HG02943 (cell line): ENCODE measurements around the gene LRRFIP1.
"Not testable (repeated sequence)": the region's sequence is repeated elsewhere in the genome, so short reads cannot be mapped to it uniquely, and the experiment has no call there.

ENCODE experiments used
- ATAC-seq: cut with Tn5 transposase; IDR thresholded peaks from one replicate; pipeline ENCODE4 v1.9.1; 2021; ENCODE audit warnings: mild to moderate bottlenecking, low read depth, moderate library complexity; ENCODE audit not compliant: unreplicated experiment

The LRRFIP1 gene

DNA sequence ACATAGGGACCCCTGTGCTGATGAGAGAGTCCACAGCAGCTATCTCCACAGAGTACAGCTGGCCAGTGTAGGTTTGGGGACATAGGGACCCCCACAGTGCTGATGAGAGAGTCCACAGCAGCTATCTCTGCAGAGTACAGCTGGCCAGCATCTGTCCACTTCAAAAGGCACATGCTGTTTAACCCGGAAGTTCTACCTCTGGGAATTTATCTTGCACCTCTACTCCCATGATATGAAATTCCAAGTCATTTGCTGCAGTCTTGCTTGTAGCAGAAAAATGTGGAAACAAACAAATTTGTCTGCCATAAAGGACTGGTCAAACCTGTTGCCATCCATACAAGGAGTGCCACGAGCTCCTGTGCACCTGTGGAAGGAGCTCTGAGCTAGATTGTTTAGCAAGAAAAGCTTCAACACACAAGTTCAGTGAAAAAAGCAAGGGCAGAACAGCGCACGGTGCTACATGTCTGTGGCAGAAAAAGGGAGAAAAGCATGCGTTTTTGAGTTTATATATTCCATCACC, 33.1 kb downstream of the LRRFIP1 start:
- no peak for ATAC-seq

- no peak for ATAC-seq
These were observed 33.9 kb downstream of the LRRFIP1 start for GRCh38 chr2:237661270-237661669.

GRCh38 chr2:237661799-237662328, 34.5 kb downstream of the LRRFIP1 start:
- ATAC-seq, result no peak

- no peak for ATAC-seq
These were observed 35.3 kb downstream of the LRRFIP1 start for GRCh38 chr2:237662671-237663093.

GRCh38 chr2:237663517-237664110, 36.2 kb downstream of the LRRFIP1 start:
- ATAC-seq, result no peak

DNA sequence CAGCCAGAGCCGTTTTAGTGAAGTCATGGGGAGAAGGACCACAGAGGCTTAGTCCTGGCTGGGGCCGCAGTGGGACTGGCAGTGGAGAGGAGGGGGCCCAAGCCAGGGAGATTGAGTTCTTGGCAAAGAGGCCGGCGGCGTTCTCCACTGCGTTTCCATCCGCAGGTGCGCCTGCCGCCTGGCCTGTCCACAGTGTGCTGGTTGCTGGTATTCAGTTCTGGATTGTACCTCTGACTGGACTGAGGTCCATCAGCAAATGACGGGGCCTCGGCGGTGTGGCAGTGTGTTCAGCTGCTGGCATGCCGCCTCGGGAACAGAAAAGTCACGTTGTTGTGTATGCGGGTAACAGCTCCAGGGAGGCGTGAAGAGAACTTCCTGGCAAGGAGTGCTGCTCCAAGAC, 36.8 kb downstream of the LRRFIP1 start:
- ATAC-seq, result no peak

DNA sequence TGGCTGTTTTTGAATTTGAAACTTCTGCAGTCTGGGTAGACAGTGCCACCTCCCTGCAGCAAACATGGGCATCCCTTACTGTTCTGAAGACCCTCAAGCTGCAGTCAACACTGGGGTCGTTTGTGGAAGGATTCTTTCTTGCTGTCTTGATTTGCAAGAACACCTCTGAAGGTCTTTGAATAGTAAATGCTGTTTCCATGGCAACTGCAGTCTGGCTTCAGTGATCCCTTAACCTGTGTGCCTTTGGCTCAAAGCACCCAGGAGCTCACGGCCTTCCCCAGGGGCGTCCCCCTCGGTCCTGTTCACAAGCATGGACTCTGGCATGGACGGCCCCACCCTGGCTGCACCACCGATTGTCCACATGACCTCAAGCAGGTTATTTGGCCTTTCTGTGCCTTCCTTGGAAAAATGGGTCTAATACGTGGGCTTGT, 38.3 kb downstream of the LRRFIP1 start:
- ATAC-seq, result no peak

- ATAC-seq, result no peak
These were observed 39.2 kb downstream of the LRRFIP1 start for GRCh38 chr2:237666606-237667005.

GRCh38 chr2:237667050-237667576, 39.7 kb downstream of the LRRFIP1 start:
- not testable (repeated sequence) for ATAC-seq

DNA sequence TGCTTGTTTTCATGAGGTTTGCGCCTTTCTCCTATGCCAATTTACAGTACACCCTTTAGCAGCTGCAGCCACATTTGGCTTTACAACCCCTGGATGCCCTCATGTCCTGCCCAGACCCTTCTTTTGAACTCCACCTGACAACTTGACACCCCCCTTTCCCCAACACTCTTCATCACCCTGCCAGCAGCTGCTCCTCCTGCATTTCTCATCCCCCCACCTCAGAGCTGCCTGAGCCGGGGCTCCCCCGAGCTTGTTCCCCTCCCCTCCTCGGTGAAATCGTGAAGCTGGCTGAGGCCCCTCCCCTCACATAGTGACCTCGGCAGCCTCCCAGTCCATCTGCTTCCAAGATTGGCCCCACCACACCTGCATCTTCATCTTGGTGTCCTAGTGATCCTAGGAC, 40.5 kb downstream of the LRRFIP1 start:
- no peak for ATAC-seq

DNA sequence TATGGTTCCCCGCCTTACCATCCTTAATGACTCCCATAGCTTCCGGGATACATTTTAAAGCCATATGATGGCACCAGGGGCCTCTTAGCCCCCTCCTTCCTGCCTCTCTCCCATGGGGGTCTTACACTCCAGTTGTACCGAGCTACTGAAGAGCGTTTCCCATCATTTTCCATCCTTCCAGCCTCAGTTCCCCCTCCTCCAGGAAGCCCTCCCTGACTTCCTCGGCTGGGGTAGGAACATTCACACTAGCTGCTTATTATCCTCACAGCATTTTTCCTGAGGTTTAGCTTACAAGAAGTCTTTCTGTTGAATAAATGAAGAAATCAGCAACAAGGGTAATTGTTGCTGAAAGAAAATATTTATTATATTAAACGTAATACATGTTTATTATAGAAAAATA, 41.1 kb downstream of the LRRFIP1 start:
- ATAC-seq, result no peak

DNA sequence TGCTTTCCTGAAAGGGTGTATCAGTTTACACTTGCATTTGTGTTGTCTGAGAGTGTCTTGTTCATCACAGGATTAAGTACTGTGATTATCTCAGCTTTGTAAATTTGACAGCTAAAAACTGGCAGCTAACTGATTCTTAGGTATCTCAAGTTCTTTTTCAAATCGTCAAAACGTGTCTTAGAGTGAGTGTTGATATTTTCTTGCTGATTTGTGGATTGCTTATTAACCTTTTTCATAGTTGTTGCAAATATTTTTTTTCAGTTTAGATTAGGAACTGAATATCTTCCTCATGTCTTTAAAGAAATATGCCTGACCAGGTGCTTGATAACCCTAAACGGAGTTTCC, 41.9 kb downstream of the LRRFIP1 start:
- ATAC-seq, result no peak

DNA sequence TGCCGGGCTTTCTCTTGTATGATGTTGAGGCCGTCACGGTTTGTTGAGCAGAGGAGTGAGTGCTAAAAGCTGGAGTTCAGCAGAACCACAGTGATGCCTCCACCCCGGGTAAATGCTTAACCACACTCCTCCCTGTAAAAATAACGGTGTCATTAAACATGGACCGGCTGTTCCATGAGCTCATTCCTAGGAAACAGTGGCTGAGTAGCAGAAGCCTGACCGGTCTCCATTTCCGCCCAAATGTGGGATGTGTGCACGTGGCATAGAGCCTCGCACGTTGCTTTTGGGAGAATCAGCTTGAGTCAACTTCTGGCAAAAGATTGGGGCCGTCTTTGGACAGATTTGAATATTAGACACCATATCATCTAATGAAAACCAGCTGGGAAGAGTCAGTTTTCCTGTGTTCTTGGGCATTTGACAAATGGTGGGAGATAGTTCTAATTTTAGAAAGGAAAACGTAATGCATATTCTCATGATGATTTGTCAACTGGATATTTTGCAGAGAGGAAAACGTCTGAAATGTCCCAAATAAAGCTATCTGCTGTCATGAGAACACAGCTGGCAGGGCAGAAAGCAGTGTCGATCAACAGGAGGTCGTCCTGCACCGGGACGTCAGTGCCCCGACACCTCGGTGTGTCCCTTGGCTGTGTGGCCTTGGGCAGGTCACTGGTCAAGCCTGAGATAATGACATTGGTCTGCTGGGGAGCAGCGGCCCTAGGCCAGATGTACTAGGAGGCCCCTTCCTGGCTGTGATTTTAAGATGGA, 42.4 kb downstream of the LRRFIP1 start:
- ATAC-seq, result no peak

- ATAC-seq, result no peak
These were observed 43.3 kb downstream of the LRRFIP1 start for GRCh38 chr2:237670641-237671040.

DNA sequence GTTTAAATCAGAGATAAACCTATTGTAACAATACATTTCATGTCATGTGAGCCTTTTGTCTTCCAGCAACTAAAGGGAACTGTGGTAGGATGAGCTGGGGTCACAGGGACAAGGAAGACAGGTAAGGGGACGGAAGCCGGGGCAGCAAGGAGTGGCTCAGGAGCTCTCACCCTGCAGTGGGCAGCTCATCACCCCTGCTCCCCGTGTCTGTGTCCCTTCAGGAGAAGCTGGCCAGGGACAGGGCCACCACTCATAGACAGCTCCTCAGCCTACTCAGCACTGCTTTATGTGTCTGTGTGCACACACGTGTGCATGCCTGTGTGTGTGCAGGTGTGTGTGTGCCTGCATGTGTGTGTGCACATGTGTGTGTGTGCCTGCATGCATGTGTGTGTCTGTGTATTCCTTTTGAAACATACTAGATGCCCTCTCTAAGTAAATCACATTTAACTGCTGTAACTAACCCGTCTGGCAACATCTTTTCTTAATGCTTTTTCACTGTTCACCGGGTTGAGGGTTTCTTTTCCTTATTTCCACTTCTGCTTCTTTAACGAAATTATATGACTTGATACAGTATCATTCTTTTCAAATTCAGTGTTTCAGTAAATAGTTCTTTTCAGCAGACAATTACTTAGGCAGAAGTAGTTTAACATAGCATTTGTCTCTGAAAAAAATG, 44.2 kb downstream of the LRRFIP1 start:
- ATAC-seq, result no peak

DNA sequence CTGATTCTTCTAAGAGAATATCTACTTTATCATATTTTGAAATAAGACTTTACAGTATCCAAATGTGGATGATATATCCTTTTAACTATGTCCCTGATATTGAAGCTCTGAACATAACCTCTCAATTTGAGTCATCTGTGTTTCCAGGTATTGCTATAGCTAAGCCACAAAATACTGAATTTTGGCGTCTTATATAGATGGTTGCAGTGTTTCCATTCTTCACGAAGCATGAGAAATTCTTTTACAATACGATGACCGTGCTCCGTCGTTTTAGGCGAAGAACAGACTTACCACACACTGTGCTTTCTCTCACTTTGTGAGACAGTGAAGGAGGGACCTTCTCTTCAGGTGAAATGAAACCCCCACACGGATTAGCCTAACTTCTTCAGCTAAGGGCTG, 45.3 kb downstream of the LRRFIP1 start:
- ATAC-seq, result no peak

DNA sequence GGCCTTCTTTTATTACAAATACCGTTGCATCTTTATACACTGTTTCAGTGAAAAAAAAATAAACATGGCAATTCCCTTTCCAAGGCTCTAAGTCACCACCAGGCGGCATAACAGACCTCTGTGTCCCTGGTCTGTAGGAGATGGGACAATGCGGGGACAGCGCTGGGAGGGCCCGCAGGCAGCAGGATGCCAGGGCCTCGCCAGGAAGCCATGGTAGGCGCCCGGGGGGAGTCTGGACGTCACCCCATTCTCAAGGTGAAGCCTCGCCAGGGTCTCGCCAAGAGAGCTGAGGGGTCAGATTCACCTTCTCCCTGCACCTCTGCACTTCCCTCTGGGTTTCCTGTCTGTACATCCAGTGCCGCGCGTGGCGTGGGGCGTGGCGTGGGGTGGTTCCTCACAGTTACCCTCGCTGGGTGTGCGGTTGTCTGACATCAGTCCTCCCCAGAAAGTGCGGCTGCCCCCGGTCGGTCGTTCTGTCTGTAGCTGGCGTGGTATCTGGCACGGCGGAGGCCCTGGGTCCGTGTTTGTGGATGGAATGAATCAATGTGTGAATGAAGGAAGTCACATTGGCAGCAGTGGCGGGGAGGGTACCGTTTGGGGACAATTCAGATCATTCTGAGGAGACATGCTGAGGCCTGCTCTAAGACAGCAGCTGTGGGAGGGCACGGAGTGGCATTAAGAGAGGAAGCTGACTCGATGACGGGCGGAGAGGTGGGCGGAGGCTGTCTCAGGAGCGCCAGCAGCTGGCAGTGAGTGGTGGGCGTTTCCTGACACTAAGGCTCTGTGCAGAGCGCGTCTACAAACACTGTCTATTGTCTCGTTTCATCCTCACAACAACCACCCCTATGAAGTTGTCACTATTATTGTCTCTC, 46.0 kb downstream of the LRRFIP1 start:
- ATAC-seq, result no peak

DNA sequence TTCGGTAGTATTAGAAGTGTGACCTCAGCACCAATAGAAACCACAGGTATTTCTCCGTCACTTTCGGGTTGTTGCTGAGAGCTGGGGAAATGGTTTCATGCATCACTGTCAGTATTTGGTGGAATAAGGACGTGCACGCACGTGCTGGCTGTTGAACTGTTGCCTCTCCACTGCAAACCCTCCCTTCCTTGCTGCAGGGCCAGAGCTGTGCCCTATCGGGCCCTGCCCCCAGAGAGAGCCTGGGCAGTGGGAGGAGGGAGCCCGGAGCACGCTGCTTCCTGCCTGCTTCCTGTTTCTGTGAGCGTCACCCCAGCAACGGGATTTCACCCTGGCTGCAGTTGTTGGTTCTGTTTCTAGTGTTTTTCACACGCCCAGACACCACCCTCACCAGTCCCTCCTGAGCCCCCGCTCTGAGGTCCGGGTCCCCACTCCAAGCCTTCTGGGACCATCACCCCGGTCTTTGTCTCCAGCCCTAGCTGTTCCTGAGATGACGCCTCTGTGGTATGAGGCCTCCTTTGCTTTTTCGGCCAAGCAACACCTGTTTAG, 47.4 kb downstream of the LRRFIP1 start:
- ATAC-seq, result peak; percentile 81

- ATAC-seq, result no peak
These were observed 47.9 kb downstream of the LRRFIP1 start for GRCh38 chr2:237675316-237675715.
